SK-N-SH (cell line): ENCODE results near the gene ID1. TPM values are rescaled to one million over a fixed set of nuclear protein-coding genes. Genes with fewer than 3 reads are reported as not detected.

Experiments
- CTCF ChIA-PET: fragments of 300-600, 350-600 bp; formaldehyde crosslinking; extraction: SDS; loops from one replicate; lab custom pipeline; 2021; lab: Yijun Ruan, JAX
- POLR2A ChIA-PET: fragments of 350-600 bp; sonication (Branson Sonifier 250); formaldehyde crosslinking; extraction: SDS; loops from one replicate; lab custom pipeline; 2020; ENCODE audit warnings: antibody characterized with exemption, inconsistent platforms; lab: Yijun Ruan, JAX
- DNase-seq: peaks from one replicate; pipeline ENCODE4 v3.0.0; 2012
- H2AFZ ChIP-seq: fragments of 200-600 bp; sonication (generic); 2 replicates; pipeline ENCODE4 v1.8.1; 2016; ENCODE audit warnings: antibody characterized with exemption, mild to moderate bottlenecking, low read depth
- H3F3A ChIP-seq: fragments of 200-600 bp; sonication (generic); replicated peaks from 2 replicates; pipeline ENCODE3; 2016; ENCODE audit warnings: antibody characterized with exemption, mild to moderate bottlenecking; ENCODE audit not compliant: insufficient read depth
- H3K27ac ChIP-seq, 2 experiments: fragments of 200-500 bp in 1 of 2; fragments of 200-600 bp in 1 of 2; sonication (Bioruptor generic) in 1 of 2; sonication (generic), shearing (Covaris generic) in 1 of 2; 2 replicates each; pipeline versions ENCODE4 v1.5.1 to v1.6.1; 2014 to 2016; ENCODE audit warnings: low read depth in 2 of 2, inconsistent platforms in 1 of 2, low read length in 1 of 2, mild to moderate bottlenecking in 1 of 2, mixed read lengths in 1 of 2
- H3K27me3 ChIP-seq: fragments of 200-600 bp; sonication (generic), shearing (Covaris generic); 2 replicates; pipeline ENCODE4 v1.6.1; 2016; ENCODE audit warnings: mixed run types; ENCODE audit not compliant: insufficient read depth
- H3K36me3 ChIP-seq, 2 experiments: fragments of 200-500 bp in 1 of 2; fragments of 200-600 bp in 1 of 2; sonication (Bioruptor generic) in 1 of 2; sonication (generic) in 1 of 2; replicated peaks in 1 of 2; 2 replicates each; pipeline versions ENCODE3 to v1.5.1; 2014 to 2016; ENCODE audit warnings: low read length in 1 of 2, mild to moderate bottlenecking in 1 of 2; ENCODE audit not compliant: insufficient read depth in 2 of 2, control insufficient read depth in 1 of 2
- H3K4me1 ChIP-seq, 2 experiments: fragments of 200-500 bp in 1 of 2; fragments of 200-600 bp in 1 of 2; sonication (Bioruptor generic) in 1 of 2; sonication (generic), shearing (Covaris generic) in 1 of 2; 2 replicates each; pipeline versions ENCODE4 v1.5.1 to v1.6.1; 2014 to 2016; ENCODE audit warnings: low read depth in 1 of 2, low read length in 1 of 2, mixed run types in 1 of 2; ENCODE audit not compliant: insufficient read depth in 2 of 2, control insufficient read depth in 1 of 2
- H3K4me2 ChIP-seq: fragments of 200-600 bp; sonication (generic), shearing (Covaris generic); 2 replicates; pipeline ENCODE4 v1.6.1; 2017; ENCODE audit warnings: mixed run types
- H3K4me3 ChIP-seq, 2 experiments: fragments of 200-500 bp in 1 of 2; fragments of 200-600 bp in 1 of 2; sonication (Bioruptor generic) in 1 of 2; sonication (generic), shearing (Covaris generic) in 1 of 2; 2 replicates each; pipeline versions ENCODE4 v1.5.1 to v1.8.1; 2014 to 2016; ENCODE audit warnings: low read depth in 2 of 2, inconsistent platforms in 1 of 2, low read length in 1 of 2, mild to moderate bottlenecking in 1 of 2, mixed read lengths in 1 of 2, moderate library complexity in 1 of 2
- H3K79me2 ChIP-seq: fragments of 200-600 bp; sonication (generic); 2 replicates; pipeline ENCODE4 v1.8.1; 2017; ENCODE audit warnings: mild to moderate bottlenecking; ENCODE audit not compliant: insufficient read depth
- H3K9ac ChIP-seq: fragments of 200-600 bp; sonication (generic); 2 replicates; pipeline ENCODE4 v1.6.1; 2017; ENCODE audit warnings: mixed run types
- H3K9me2 ChIP-seq: fragments of 200-600 bp; sonication (generic); 2 replicates; pipeline ENCODE4 v1.6.1; 2017; ENCODE audit warnings: mixed run types
- H3K9me3 ChIP-seq: fragments of 200-600 bp; sonication (generic); 2 replicates; pipeline ENCODE4 v1.6.1; 2017; ENCODE audit warnings: mixed run types, mild to moderate bottlenecking, moderate library complexity
- H4K20me1 ChIP-seq: fragments of 200-600 bp; sonication (generic); 2 replicates; pipeline ENCODE4 v1.6.1; 2017; ENCODE audit warnings: mild to moderate bottlenecking, mixed run types; ENCODE audit not compliant: insufficient read depth
- CHD2 ChIP-seq: fragments of 150-350 bp; IDR thresholded peaks from 2 replicates; pipeline ENCODE4 v1.6.1; 2018; ENCODE audit warnings: low read length; ENCODE audit not compliant: partially characterized antibody
- ELF1 ChIP-seq: IDR thresholded peaks from 2 replicates; pipeline ENCODE4 v1.4.0; 2012
- EP300 ChIP-seq, 2 experiments: IDR thresholded peaks; 2 replicates each; pipeline versions ENCODE4 v1.4.0 to v1.6.1; 2012; ENCODE audit warnings: borderline replicate concordance in 1 of 2, low read depth in 1 of 2, low read length in 1 of 2
- EZH2phosphoT487 ChIP-seq: fragments of 200-600 bp; sonication (generic); IDR thresholded peaks from 2 replicates; pipeline ENCODE4 v1.6.1; 2017; ENCODE audit warnings: low read depth, mixed run types, mild to moderate bottlenecking, antibody characterized with exemption, moderate library complexity, borderline replicate concordance
- FOSL2 ChIP-seq: IDR thresholded peaks from 2 replicates; pipeline ENCODE4 v1.4.0; 2012; ENCODE audit warnings: low read depth, mild to moderate bottlenecking, moderate library complexity, borderline replicate concordance
- FOXJ3 ChIP-seq: sonication (generic); formaldehyde crosslinking; IDR thresholded peaks from 2 replicates; pipeline ENCODE4 v1.5.1; 2020; ENCODE audit warnings: mild to moderate bottlenecking, missing genetic modification reagents
- GABPA ChIP-seq: IDR thresholded peaks from 2 replicates; pipeline ENCODE4 v1.4.0; 2012; ENCODE audit warnings: low read depth, mild to moderate bottlenecking
- GATA2 ChIP-seq: sonication (generic); formaldehyde crosslinking; IDR thresholded peaks from 2 replicates; pipeline ENCODE4 v1.5.0; 2020; ENCODE audit warnings: mild to moderate bottlenecking, missing genetic modification reagents
- JUND ChIP-seq: IDR thresholded peaks from 2 replicates; pipeline ENCODE4 v1.4.0; 2012
- MEF2A ChIP-seq: IDR thresholded peaks from 2 replicates; pipeline ENCODE4 v1.4.0; 2012; ENCODE audit warnings: low read depth, borderline replicate concordance
- MXI1 ChIP-seq: IDR thresholded peaks from 2 replicates; pipeline ENCODE4 v1.6.1; 2012; ENCODE audit warnings: mild to moderate bottlenecking, low read depth, low read length, improper control_type of control experiment
- NFIC ChIP-seq: IDR thresholded peaks from 2 replicates; pipeline ENCODE4 v1.4.0; 2012; ENCODE audit warnings: borderline replicate concordance
- NRF1 ChIP-seq: IDR thresholded peaks from 2 replicates; pipeline ENCODE4 v1.6.1; 2012; ENCODE audit warnings: low read depth, mild to moderate bottlenecking, low read length
- POLR2AphosphoS5 ChIP-seq: IDR thresholded peaks from 2 replicates; pipeline ENCODE4 v1.6.1; 2012; ENCODE audit warnings: low read depth, low read length
- RAD21 ChIP-seq: IDR thresholded peaks from 2 replicates; pipeline ENCODE4 v1.6.1; 2012; ENCODE audit warnings: mild to moderate bottlenecking, low read length
- RCOR1 ChIP-seq: fragments of 150-350 bp; IDR thresholded peaks from 2 replicates; pipeline ENCODE4 v1.6.1; 2017; ENCODE audit warnings: antibody characterized with exemption, low read length
- RFX5 ChIP-seq: IDR thresholded peaks from 2 replicates; pipeline ENCODE4 v1.6.1; 2012; ENCODE audit warnings: mild to moderate bottlenecking, improper control_type of control experiment, low read length
- SIN3A ChIP-seq: IDR thresholded peaks from 2 replicates; pipeline ENCODE4 v1.6.1; 2012; ENCODE audit warnings: low read depth, mild to moderate bottlenecking, low read length, moderate library complexity, borderline replicate concordance
- TAF1 ChIP-seq: IDR thresholded peaks from 2 replicates; pipeline ENCODE4 v1.6.1; 2012; ENCODE audit warnings: low read depth, mild to moderate bottlenecking, low read length, moderate library complexity, borderline replicate concordance
- TEAD4 ChIP-seq: IDR thresholded peaks from 2 replicates; pipeline ENCODE4 v1.4.0; 2012; ENCODE audit warnings: mild to moderate bottlenecking, borderline replicate concordance; ENCODE audit not compliant: insufficient read depth
- YY1 ChIP-seq: IDR thresholded peaks from 2 replicates; pipeline ENCODE4 v1.4.0; 2012; ENCODE audit warnings: low read depth, mild to moderate bottlenecking
- ZBTB33 ChIP-seq: IDR thresholded peaks from 2 replicates; pipeline ENCODE4 v1.4.0; 2012; ENCODE audit warnings: low read depth, borderline replicate concordance
- WGBS: methylation state at CpG from one replicate; pipeline ENCODE4 v1.1.6; 2017; ENCODE audit warnings: low lambda C conversion rate; 5-methylcytosine and 5-hydroxymethylcytosine counted together
- polyA plus RNA-seq, 3 experiments: library from polyadenylated mRNA; depleted of rRNA; stranded (reverse); fragments of >200 nt; gene quantifications; 2 replicates each; pipeline ENCODE4 v1.2.3, GENCODE V29; 2012
- TF ChIP-seq, protein P1 (sequence below): fragments of 150-350 bp; IDR thresholded peaks from 2 replicates; pipeline ENCODE4 v1.6.1; 2017; ENCODE audit warnings: antibody characterized with exemption, low read length, low read depth, borderline replicate concordance
- TF ChIP-seq, protein P2 (sequence below): IDR thresholded peaks from 2 replicates; pipeline ENCODE4 v1.4.0; 2012; ENCODE audit warnings: low read depth

Gene ID1
- polyA plus RNA-seq, 1 of the 3 experiments (the other 2 are of a cell fraction), result 493 TPM

DNA sequence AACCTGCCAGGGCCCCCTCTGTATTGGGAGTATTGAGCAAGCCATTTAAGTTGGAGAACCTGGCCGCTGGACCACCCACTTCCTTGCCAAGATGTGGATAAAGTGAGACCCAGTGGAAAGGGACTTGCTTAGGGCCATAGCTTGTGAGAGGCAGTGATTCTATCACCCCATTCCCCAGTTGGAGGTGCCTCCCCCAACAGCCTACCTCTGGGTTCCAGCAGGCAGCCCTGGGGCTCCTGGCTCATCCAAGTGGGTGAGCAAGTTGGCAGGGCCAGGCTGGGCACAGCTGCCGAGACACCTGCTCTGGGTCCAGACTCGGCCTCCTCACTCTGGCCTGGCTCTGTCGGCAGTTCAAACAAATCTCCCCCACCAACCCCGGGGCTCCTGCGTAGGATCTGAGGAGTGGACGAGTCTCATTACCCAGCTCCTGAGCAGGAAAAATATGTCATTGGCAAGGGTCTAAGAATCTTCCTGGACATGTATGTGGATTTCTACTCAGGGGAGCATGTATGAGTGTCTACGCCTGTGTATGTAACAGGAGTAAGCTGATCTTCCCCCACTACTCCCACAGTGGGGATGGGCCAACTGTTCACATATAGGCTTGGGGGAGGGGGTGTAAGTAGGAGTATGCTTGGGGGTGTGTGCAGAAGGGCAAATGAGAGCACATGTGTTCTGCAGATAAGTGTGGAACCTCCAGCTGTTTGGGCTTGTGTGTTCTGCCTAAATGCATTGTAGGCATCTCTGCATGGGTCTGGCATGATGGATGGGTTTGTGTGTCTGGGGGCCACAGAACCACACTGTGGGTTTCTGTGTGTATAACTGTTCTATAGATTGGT is 1.9 kb downstream of the ID1 start (continued):
- TF ChIP-seq ZBTB33, result 0 out of 2 replicates have a peak, but pooled peaks have one; percentile 79

DNA sequence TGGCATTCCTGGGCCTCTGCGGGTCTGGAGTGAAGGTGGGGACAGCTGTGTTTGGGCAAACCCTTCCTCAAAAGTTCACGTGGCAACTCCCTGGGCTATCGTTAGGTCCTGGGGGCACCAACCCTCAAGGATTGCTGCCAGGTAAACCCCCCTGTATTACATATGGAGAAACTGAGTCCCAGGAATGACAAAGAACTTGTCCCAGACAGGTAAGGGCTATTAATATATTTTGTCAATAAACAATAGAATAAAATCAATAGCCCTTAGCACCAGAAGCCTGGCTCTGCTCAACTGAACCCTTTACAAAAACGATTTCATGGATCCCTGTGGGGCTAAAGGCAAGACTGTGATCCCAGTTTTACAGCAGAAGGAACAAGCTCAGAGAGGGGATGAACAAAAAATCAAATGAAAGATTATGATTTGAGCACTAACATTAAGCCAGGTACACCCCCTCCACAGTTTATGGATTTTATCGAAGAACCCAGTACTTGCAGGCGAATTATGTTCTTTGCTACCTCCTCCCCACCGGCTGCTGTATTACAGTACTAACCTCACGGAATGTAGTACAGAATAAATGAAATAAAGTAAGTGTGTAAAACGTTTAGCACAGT is 2.7 kb downstream of the ID1 start:
- WGBS, result 8% methylated on average over 9 of the region's 9 CpGs
- peaks cover 20% of the 10 kb centered on the region for H4K20me1 ChIP-seq
- H3K79me2 ChIP-seq, result peaks cover 42% of the 10 kb centered on the region
- peaks cover 83% of the 10 kb centered on the region for H3F3A ChIP-seq
- peaks cover 0 to 18% of the 10 kb centered on the region in 2 experiments for H3K36me3 ChIP-seq
- H2AFZ ChIP-seq, result no peak overlapping the region
- ChIA-PET POLR2A (interaction anchor here (0.9 to 7.4 kb wide), 5 partner anchors 12 to 45 kb away, joined by 3 to 181 read pairs (median 5); no protein-coding TSS in a partner anchor), CTCF (interaction anchor here (0.6 to 33.9 kb wide), 7 partner anchors 12 to 239 kb away, joined by 3 to 1802 read pairs (median 5); no protein-coding TSS in a partner anchor)
- peak overlapping the region; percentile 80 to 96 for H3K4me3 ChIP-seq
- H3K4me1 ChIP-seq, result peaks cover 28 to 40% of the 10 kb centered on the region in 2 experiments
- no peaks in the 10 kb centered on the region for H3K9me3 ChIP-seq
- peak overlapping the region; percentile 90 to 100 for H3K27ac ChIP-seq
- no peak for DNase-seq
- peak overlapping the region; percentile 91 for H3K4me2 ChIP-seq
- peak overlapping the region; percentile 100 for H3K9ac ChIP-seq
- H3K27me3 ChIP-seq, result no peaks in the 10 kb centered on the region
- H3K9me2 ChIP-seq, result no peaks in the 10 kb centered on the region
- no peak for TF ChIP-seq TAF1
- TF ChIP-seq MXI1, result 0 out of 2 replicates have a peak, but pooled peaks have one; percentile 4
- TF ChIP-seq GABPA, result no peak
- no peak for TF ChIP-seq NRF1
- no peak for TF ChIP-seq EZH2phosphoT487
- no peak for TF ChIP-seq FOSL2
- no peak; a peak in 1 of 4 replicates for TF ChIP-seq EP300 (IDR thresholded peaks at IDR 0.05; ENCODE audit: borderline replicate concordance in 1 of 2, low read depth in 1 of 2, low read length in 1 of 2)
- TF ChIP-seq FOXJ3 (CRISPR knock-in tag), result no peak
- no peak for TF ChIP-seq RAD21
- TF ChIP-seq, protein P1, sequence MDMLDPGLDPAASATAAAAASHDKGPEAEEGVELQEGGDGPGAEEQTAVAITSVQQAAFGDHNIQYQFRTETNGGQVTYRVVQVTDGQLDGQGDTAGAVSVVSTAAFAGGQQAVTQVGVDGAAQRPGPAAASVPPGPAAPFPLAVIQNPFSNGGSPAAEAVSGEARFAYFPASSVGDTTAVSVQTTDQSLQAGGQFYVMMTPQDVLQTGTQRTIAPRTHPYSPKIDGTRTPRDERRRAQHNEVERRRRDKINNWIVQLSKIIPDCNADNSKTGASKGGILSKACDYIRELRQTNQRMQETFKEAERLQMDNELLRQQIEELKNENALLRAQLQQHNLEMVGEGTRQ, result no peak
- TF ChIP-seq, protein P2, sequence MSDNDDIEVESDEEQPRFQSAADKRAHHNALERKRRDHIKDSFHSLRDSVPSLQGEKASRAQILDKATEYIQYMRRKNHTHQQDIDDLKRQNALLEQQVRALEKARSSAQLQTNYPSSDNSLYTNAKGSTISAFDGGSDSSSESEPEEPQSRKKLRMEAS, result no peak
- TF ChIP-seq ZBTB33, result no peak
- no peak for TF ChIP-seq RCOR1
- TF ChIP-seq ELF1, result 0 out of 2 replicates have a peak, but pooled peaks have one; percentile 0
- no peak for TF ChIP-seq NFIC
- no peak for TF ChIP-seq JUND
- 0 out of 2 replicates have a peak, but pooled peaks have one; percentile 7 for TF ChIP-seq POLR2AphosphoS5
- TF ChIP-seq SIN3A, result no peak
- TF ChIP-seq YY1, result no peak
- 0 out of 2 replicates have a peak, but pooled peaks have one; percentile 5 for TF ChIP-seq MEF2A
- TF ChIP-seq RFX5, result no peak
- TF ChIP-seq TEAD4, result no peak
- no peak for TF ChIP-seq CHD2
- TF ChIP-seq GATA2 (CRISPR knock-in tag), result no peak
